GM18517 (cell line): ENCODE measurements around the gene COL25A1.
"Not testable (repeated sequence)": the region's sequence is repeated elsewhere in the genome, so short reads cannot be mapped to it uniquely, and the experiment has no call there.

Experiments used
- ATAC-seq: cut with Tn5 transposase; IDR thresholded peaks from one replicate; pipeline ENCODE4 v1.9.1; 2021; ENCODE audit warnings: mild to moderate bottlenecking, moderate library complexity; ENCODE audit not compliant: unreplicated experiment

The COL25A1 gene

GRCh38 chr4:108972613-108973283 lies 329.7 kb downstream of the COL25A1 start:
- no peak for ATAC-seq

DNA sequence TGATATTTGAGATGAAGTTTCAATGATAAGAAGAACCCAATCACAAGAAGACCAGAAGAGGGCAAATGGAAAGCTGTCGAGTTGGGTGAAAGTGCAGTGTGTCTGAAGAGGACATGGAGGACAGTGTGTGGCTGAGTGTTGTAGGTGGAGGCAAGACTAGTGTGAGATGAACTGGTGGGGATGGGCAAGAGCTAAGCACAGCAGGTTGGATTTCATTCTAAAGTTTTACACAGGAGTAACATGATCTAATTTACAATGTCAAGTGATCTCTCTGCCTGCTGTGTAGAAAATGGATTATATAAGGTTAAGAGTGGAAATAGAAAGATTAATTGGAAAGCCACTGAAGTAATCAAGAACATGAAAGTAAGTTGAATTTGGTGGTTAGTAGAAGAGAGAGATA lies 331.0 kb downstream of the COL25A1 start:
- ATAC-seq = no peak

- ATAC-seq = no peak
These were observed 336.9 kb downstream of the COL25A1 start for GRCh38 chr4:108965472-108966076.

GRCh38 chr4:108965016-108965415 lies 337.4 kb downstream of the COL25A1 start:
- no peak for ATAC-seq

GRCh38 chr4:108963910-108964309 lies 338.5 kb downstream of the COL25A1 start:
- ATAC-seq = no peak

DNA sequence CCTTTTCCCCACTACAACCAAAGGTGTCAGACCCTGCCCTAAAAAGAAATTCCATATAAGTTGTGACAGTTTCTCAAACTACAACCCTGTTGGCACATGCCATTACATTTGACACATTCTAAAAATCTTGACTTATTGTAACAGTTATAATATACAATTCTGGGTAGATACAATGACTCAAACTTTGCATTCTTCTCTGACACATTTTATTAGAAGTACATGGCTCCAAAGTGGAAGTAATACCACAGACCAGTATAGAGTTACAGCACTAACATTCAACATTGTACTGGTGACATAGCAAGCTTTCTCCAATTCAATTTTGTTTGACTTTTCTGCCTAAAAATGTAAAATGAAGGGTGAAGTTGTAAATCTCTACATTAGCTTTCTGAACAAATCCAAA lies 343.0 kb downstream of the COL25A1 start:
- ATAC-seq = no peak

DNA sequence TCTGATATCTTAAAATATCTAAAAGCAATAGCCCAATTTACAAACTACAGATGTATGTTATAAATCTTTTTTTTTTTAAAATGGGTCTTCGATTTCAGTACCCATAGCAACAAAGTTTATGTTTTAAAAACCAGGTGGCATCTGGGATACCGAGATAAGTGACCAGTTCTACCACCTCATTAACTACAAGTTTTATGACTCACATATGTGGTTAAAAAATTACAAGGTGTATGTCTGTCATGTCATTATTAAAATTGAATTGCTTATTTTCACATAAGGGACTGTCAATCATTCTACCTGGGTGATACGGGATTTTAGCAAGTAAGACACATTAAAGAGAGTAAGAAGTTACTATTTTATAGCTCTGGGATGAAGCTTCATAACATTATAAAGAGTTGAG lies 347.6 kb downstream of the COL25A1 start:
- ATAC-seq = no peak

DNA sequence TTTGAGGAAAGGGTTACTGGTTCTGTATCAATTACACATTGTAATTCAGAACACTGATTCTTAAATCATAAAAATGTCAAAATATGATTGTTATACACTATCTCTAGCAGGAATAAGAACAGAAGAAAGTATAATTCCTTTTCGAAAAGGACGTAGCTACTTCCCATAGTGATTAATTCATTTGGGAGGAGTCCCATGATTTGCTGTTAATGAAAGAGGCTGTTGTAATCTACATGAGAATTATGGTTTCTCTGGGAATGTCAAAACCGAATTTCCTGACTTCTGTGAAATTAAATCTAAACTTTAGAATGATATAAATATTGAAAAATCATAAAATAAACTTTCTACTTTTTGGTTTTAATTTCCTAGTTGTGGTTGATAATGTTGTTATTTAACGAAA lies 348.5 kb downstream of the COL25A1 start:
- no peak for ATAC-seq

- ATAC-seq = no peak
These were observed 352.1 kb downstream of the COL25A1 start for GRCh38 chr4:108950158-108950915.

DNA sequence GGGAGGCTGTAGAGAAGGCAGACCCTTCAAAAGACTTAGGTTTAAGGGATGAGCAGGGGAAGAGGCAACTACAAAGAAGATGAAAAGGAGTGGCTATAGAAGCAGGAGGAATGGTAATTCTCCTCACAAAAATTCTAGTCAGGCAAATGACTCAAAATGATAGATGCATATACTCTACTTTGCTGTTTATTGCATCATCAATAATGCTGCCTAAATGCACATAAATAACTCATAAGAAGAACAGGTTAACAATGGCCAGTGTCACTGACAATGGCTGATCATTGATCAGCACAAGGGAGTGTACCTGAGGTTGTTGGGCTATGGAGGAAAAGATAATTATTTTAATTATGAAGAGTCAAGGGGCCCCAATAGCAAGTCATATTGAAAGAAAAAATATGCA lies 354.9 kb downstream of the COL25A1 start:
- no peak for ATAC-seq

DNA sequence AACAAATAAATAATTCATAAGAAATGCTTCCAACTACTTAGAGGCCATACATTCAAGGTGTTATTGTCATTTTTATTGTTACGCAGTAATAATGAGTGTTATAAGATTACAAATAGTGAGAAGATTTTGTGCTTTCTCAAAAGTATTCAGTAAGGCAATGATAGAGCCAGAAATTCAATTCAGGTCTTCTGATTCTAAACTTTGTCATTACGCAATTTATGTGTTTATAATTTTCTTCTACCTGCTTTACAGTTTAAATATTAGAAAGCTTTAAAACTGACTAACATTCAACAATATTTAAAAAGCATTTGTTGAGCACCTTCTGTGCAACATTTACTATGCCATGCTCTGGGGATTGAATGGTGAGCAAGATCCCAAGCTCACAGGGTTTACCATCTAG lies 356.2 kb downstream of the COL25A1 start:
- no peak for ATAC-seq

- no peak for ATAC-seq
These were observed 358.4 kb downstream of the COL25A1 start for GRCh38 chr4:108943976-108944591.

GRCh38 chr4:108943371-108943770 lies 359.1 kb downstream of the COL25A1 start:
- ATAC-seq = no peak

DNA sequence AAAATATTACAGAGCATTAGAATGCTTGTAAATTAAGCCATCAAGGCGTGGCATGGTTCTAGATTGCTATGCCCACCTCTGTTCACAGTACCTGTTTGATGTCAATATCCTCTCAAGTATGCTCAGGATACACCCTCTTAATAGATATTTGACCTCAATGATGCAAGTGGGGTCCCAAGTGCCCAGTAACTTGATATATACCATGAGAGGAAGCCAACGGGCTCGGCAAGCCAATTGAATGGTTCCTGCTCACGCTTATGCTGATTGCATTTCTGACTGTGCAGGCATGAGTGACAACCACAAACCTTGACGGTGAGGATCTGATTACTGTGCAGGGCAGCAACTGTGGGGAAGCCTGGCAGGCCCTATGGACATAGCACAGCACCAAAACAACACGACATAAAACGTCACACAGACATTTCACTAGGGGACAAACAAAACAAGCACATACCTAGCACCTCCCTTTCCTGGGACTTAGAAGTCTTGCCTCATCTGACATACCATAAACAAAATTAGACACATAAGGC lies 360.5 kb downstream of the COL25A1 start:
- no peak for ATAC-seq

DNA sequence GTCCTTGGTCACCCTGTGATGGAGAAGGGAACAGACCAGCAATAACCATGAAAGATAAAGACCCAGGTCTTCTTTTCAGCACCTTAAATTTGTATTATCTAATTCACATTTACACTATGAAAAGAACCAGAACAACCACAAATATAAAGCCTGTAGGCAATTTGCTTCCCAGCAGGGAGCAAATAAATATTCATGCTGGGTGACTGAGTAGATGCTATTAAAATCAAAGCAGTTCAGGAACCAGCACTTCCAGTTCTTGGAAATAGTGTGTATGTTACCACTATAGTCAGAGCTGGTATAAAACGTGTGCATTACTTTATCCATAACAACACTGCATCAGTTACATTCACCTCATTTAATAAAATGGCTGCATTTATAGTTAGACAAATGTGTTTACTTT lies 361.8 kb downstream of the COL25A1 start:
- ATAC-seq = no peak

DNA sequence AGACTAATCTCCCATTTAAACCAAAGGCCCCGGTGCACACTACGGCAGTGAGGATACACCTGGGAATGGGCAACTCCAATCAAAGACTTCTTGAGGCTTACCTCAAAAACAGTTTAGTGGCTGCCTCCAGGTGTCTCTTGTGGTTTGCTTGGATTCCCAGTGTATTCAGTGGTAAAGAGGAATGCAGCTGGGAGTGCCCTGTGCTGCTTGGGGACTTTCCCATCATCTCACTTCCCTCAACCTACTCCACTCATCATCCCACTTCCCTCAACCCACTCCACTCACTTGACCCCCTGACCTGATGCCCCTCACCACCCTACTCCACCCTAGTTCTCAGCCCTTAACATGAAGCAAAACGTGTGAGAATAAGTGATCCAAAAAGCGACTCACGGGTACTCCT lies 362.3 kb downstream of the COL25A1 start:
- no peak for ATAC-seq

GRCh38 chr4:108937066-108937465 lies 365.4 kb downstream of the COL25A1 start:
- ATAC-seq = no peak

GRCh38 chr4:108933925-108934324 lies 368.5 kb downstream of the COL25A1 start:
- ATAC-seq = not testable (repeated sequence)

GRCh38 chr4:108933046-108933445 lies 369.4 kb downstream of the COL25A1 start:
- ATAC-seq = no peak

DNA sequence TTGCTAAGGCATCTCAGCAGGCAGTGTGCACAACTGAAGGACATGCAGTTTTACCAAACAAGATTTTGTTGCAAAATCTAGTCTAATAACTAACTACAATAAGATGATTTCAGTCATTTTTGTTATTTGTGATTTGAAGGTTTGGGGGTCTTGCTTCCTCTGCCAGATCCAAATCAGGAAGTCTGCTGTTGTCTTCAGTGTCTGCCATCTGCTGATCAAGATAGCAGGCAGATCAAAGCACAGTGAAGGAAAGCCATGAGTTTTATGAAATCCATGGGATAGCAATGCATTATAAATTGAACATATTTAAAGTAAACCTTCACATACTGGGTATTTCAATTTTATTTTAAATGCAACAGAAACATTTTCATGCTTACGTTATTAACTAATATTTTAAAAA lies 370.5 kb downstream of the COL25A1 start:
- no peak for ATAC-seq

GRCh38 chr4:108930186-108930585 lies 372.3 kb downstream of the COL25A1 start:
- ATAC-seq = no peak
